ENCODE results near the gene PARP15.

DNA sequence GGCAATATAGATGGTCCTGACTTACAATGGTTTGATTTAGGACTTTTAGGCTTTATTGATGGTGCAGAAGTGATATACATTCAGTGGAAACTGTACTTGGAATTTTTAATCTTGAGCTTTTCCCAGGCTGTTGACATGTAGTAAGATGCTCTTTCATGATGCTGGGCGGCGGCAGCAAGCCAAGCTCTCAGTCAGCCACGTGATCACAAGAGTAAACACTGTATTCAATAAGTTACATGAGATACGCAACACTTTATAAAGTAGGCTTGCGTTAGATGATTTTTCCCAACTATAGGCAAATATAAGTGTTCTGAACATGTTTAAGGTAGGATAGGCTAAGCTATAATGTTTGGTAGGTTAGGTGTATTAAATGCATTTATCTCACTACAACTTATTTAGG, 31.3 kb upstream of the PARP15 start:
- TF ChIP-seq POLR2AphosphoS5 (IDR thresholded peaks at IDR 0.05; ENCODE audit: low read depth, low read length), result no peak
- TF ChIP-seq EZH2 (IDR thresholded peaks at IDR 0.05), result no peak
- TF ChIP-seq, protein P1, sequence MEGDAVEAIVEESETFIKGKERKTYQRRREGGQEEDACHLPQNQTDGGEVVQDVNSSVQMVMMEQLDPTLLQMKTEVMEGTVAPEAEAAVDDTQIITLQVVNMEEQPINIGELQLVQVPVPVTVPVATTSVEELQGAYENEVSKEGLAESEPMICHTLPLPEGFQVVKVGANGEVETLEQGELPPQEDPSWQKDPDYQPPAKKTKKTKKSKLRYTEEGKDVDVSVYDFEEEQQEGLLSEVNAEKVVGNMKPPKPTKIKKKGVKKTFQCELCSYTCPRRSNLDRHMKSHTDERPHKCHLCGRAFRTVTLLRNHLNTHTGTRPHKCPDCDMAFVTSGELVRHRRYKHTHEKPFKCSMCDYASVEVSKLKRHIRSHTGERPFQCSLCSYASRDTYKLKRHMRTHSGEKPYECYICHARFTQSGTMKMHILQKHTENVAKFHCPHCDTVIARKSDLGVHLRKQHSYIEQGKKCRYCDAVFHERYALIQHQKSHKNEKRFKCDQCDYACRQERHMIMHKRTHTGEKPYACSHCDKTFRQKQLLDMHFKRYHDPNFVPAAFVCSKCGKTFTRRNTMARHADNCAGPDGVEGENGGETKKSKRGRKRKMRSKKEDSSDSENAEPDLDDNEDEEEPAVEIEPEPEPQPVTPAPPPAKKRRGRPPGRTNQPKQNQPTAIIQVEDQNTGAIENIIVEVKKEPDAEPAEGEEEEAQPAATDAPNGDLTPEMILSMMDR (IDR thresholded peaks at IDR 0.05 in 2 of 3, conservative IDR thresholded peaks at IDR 0.05 in 1 of 3; ENCODE audit: borderline replicate concordance in 1 of 3, insufficient read depth in 1 of 3, low read depth in 2 of 3, low read length in 2 of 3), result no peak
- no peak for TF ChIP-seq POLR2A (IDR thresholded peaks at IDR 0.05; ENCODE audit: borderline replicate concordance, extremely low read depth, insufficient read depth, insufficient read length)
- no peak for TF ChIP-seq SIN3A (IDR thresholded peaks at IDR 0.05; ENCODE audit: low read depth)
- no peak for TF ChIP-seq JUND (IDR thresholded peaks at IDR 0.05)
- TF ChIP-seq RAD21 (IDR thresholded peaks at IDR 0.05; ENCODE audit: low read depth), result no peak
- TF ChIP-seq, protein P2, sequence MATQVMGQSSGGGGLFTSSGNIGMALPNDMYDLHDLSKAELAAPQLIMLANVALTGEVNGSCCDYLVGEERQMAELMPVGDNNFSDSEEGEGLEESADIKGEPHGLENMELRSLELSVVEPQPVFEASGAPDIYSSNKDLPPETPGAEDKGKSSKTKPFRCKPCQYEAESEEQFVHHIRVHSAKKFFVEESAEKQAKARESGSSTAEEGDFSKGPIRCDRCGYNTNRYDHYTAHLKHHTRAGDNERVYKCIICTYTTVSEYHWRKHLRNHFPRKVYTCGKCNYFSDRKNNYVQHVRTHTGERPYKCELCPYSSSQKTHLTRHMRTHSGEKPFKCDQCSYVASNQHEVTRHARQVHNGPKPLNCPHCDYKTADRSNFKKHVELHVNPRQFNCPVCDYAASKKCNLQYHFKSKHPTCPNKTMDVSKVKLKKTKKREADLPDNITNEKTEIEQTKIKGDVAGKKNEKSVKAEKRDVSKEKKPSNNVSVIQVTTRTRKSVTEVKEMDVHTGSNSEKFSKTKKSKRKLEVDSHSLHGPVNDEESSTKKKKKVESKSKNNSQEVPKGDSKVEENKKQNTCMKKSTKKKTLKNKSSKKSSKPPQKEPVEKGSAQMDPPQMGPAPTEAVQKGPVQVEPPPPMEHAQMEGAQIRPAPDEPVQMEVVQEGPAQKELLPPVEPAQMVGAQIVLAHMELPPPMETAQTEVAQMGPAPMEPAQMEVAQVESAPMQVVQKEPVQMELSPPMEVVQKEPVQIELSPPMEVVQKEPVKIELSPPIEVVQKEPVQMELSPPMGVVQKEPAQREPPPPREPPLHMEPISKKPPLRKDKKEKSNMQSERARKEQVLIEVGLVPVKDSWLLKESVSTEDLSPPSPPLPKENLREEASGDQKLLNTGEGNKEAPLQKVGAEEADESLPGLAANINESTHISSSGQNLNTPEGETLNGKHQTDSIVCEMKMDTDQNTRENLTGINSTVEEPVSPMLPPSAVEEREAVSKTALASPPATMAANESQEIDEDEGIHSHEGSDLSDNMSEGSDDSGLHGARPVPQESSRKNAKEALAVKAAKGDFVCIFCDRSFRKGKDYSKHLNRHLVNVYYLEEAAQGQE (IDR thresholded peaks at IDR 0.05; ENCODE audit: low read depth), result no peak
- TF ChIP-seq FOSL1 (IDR thresholded peaks at IDR 0.05; ENCODE audit: low read depth), result no peak
- TF ChIP-seq, protein P3, sequence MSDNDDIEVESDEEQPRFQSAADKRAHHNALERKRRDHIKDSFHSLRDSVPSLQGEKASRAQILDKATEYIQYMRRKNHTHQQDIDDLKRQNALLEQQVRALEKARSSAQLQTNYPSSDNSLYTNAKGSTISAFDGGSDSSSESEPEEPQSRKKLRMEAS (IDR thresholded peaks at IDR 0.05), result no peak
- TF ChIP-seq EZH2phosphoT487 (IDR thresholded peaks at IDR 0.05; ENCODE audit: borderline replicate concordance), result no peak
- TF ChIP-seq, protein P4, sequence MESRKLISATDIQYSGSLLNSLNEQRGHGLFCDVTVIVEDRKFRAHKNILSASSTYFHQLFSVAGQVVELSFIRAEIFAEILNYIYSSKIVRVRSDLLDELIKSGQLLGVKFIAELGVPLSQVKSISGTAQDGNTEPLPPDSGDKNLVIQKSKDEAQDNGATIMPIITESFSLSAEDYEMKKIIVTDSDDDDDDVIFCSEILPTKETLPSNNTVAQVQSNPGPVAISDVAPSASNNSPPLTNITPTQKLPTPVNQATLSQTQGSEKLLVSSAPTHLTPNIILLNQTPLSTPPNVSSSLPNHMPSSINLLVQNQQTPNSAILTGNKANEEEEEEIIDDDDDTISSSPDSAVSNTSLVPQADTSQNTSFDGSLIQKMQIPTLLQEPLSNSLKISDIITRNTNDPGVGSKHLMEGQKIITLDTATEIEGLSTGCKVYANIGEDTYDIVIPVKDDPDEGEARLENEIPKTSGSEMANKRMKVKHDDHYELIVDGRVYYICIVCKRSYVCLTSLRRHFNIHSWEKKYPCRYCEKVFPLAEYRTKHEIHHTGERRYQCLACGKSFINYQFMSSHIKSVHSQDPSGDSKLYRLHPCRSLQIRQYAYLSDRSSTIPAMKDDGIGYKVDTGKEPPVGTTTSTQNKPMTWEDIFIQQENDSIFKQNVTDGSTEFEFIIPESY (IDR thresholded peaks at IDR 0.05; ENCODE audit: extremely low read depth, insufficient replicate concordance, low read length), result no peak
- TF ChIP-seq ZNF274 (IDR thresholded peaks at IDR 0.05; ENCODE audit: low read depth, low read length), result no peak
- no peak for TF ChIP-seq SP1 (IDR thresholded peaks at IDR 0.05; ENCODE audit: low read depth)
